Measurements from ENCODE around the gene MORN5.

DNA sequence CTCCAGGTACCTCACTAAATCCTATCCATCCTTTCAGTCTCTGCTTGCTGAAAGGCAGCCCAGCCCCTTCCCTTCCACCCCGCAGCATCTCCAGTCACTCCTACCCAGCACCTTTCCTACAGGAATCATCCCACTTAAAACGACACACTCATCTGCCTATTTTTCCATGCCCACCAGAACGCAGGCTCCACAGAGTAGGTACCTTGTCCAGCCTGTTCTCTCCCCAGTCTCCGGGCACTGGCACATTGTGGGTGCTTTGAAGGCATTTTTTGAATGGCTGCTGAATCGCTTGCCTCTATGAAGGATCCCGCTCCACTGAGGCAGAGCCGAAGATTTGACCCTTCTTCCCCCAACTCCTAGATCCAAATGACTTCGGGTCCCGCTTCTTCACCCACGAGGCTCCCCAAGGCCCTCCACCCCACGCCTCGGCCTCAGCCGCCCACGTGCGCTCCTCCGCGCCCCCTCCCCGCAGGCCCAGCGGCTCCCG, 53.4 kb downstream of the MORN5 start:
- TF ChIP-seq, protein P1, sequence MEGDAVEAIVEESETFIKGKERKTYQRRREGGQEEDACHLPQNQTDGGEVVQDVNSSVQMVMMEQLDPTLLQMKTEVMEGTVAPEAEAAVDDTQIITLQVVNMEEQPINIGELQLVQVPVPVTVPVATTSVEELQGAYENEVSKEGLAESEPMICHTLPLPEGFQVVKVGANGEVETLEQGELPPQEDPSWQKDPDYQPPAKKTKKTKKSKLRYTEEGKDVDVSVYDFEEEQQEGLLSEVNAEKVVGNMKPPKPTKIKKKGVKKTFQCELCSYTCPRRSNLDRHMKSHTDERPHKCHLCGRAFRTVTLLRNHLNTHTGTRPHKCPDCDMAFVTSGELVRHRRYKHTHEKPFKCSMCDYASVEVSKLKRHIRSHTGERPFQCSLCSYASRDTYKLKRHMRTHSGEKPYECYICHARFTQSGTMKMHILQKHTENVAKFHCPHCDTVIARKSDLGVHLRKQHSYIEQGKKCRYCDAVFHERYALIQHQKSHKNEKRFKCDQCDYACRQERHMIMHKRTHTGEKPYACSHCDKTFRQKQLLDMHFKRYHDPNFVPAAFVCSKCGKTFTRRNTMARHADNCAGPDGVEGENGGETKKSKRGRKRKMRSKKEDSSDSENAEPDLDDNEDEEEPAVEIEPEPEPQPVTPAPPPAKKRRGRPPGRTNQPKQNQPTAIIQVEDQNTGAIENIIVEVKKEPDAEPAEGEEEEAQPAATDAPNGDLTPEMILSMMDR (IDR thresholded peaks at IDR 0.05 in 8 of 11, conservative IDR thresholded peaks at IDR 0.05 in 3 of 11): no peak
- no peak for TF ChIP-seq POLR2A (IDR thresholded peaks at IDR 0.05)

All from spleen (tissue), 7 donors.